GM12875 (cell line): ENCODE data around the gene GJA4.

Source experiments
- H3K4me3 ChIP-seq: one replicate; pipeline ENCODE4 v1.5.1; 2011; ENCODE audit warnings: low read depth, low read length, control low read depth
- CTCF ChIP-seq: IDR thresholded peaks from 2 replicates; pipeline ENCODE4 v1.5.1; 2011; ENCODE audit warnings: low read depth, mild to moderate bottlenecking, control low read depth, inconsistent platforms, low read length, moderate library complexity, borderline replicate concordance; ENCODE audit not compliant: insufficient read depth

The GJA4 gene

GRCh38 chr1:34839526-34840305 lies 46.9 kb downstream of the GJA4 start:
- H3K4me3 ChIP-seq: no peak overlapping the region
- no peak for TF ChIP-seq CTCF

DNA sequence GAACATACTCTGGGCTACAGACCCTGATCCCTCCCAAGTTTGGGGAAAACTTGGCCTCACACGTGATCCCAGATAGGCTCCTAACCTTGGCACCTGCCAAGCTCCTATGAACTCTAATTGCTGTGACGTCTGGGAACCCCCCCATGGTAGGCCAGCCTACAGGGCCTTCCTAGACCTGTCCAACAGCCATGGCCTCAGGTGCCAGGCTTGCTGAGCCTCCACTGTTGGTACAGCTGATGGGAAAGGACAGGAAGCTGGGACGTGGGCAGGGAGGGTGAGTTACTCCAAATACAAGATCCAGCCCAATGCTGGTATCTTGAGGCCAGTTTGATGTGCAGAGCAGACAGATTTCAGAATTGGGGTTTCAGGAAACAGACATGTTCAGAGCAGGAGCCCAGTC lies 47.6 kb downstream of the GJA4 start:
- no peak for TF ChIP-seq CTCF
- no peak overlapping the region for H3K4me3 ChIP-seq

DNA sequence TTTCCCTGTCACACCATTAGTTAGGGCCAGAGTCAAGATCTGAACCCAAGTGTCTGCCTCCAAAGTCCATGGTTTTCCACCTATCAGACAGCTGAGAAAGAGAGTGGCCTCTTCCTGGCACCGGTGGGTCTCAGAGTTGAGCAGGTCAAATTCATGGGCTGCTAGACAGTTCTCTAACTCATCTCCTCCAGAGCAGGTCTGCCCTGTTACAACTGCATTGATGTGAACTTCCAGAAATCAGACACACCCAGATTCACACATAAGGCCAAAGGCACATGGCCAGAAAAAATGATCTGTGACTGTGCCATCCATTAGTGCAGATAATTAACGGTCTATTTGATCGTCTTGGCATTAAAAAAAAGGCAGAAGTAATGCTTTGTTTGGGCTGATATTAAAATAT lies 49.3 kb downstream of the GJA4 start:
- no peak overlapping the region for H3K4me3 ChIP-seq
- no peak for TF ChIP-seq CTCF

DNA sequence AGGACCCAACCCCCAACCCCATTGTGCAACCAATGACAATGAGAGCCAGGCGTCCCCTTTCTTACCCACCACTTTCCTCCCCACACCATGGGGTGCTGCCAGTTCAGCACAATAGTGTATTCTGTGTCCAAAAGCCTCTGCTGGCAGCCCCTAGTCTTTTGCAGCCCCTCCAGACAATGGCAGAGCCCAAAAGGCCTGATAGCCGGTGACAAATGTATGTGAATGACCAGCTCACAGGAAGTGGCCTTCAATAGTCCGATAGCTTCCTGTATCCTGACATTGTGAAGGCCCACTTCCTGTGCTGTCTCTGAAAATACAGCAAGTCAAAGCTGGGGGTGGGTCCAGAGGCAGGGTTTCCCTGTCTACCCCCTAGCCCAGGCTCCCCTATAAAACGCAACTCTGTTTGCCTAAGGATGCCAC lies 50.2 kb downstream of the GJA4 start:
- H3K4me3 ChIP-seq: no peak overlapping the region
- TF ChIP-seq CTCF: no peak

- TF ChIP-seq CTCF: no peak
- H3K4me3 ChIP-seq: no peak overlapping the region
Observed at GRCh38 chr1:34843392-34844251, 50.8 kb downstream of the GJA4 start.

DNA sequence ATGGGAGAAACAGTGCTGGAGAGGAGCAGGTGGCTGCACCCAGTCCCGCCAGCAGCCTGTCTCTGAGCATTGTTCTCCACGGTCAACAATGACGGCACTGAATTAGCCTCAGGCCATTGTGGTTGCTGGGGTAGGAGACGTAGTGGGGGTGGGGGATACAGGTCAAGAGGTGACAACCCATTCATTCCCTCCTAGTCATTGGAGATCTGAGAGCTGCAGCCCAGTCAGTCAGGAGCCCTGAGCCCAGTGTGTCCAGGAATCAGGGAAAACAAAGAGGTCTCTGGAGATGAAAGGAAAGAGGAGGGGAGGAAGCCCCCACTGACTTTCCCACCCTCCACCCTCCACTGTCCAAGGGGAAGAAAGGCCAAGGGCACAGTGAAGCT lies 51.4 kb downstream of the GJA4 start:
- no peak overlapping the region for H3K4me3 ChIP-seq

More for the DNA sequence above, 51.4 kb downstream of the GJA4 start:
- no peak for TF ChIP-seq CTCF
